ENCODE results near the gene CILP.
"Not testable (repeated sequence)": the region's sequence is repeated elsewhere in the genome, so short reads cannot be mapped to it uniquely, and the experiment has no call there.

Gene CILP

DNA sequence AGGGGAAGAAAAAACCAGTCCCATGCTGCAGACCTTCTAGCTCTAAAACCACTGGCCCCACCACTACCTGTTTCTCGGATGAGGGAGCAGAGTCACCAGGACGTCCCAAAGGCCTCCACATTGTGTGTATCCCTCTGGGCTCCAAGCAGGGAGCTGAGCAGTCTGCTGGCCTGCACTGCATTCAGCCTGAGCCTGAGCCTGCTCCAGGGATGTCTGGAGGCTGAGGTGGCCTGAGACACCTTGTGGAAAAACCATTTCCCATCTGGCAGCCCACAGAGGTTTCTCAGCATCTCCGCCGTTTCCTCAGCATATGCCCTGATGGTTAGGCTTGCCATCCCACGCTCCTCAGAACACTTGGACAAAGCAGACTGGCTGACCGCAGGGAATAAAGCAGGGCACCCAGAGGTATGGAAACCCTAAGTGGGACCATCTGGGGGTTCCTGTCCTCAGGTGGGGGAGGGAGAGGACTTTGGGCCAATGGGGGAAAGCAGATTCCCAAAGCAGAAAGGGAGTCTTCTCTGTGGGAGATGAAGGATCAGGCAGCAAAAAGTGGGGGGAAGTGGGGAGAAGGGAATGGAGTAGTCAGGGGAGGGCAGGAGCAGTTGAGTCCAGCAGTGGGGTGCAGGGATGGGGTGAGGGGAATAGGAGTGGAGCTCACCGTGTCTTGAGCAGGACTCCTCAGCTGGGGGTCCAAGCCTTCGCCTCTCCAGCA is at the start of gene CILP:
TSS of gene CILP (minus strand) at position 704 of the 712 bp plus-strand sequence. CDS start 1,718 bp downstream, outside the sequence.
- DNase-seq (ENCODE audit: low read depth), result no peak

DNA sequence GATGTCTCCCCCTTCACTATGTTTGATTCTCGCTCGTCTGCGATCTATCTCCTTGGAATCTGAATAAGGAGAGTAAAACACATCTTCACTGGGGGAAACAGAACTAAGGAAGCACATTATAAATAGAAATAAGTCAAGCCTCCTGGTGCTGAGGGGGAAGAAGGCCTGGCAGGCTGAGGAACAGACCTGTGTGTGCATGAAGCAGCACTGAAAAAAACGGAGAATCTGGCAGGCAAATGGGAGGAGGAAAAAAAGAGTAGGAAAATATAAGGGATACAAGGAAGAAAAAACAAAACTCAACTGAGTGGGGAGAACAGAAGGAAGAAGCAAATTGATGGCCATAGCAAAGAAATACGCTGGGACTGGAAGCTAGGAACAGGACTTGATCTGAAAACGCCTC is 49.7 kb upstream of the CILP start:
- no peak for DNase-seq (ENCODE audit: low read depth)

GRCh38 chr15:65259367-65259797 is 48.1 kb upstream of the CILP start:
- DNase-seq (ENCODE audit: low read depth), result peak; percentile 80

GRCh38 chr15:65258375-65259262 is 47.3 kb upstream of the CILP start:
- DNase-seq (ENCODE audit: low read depth), result peak; percentile 94

DNA sequence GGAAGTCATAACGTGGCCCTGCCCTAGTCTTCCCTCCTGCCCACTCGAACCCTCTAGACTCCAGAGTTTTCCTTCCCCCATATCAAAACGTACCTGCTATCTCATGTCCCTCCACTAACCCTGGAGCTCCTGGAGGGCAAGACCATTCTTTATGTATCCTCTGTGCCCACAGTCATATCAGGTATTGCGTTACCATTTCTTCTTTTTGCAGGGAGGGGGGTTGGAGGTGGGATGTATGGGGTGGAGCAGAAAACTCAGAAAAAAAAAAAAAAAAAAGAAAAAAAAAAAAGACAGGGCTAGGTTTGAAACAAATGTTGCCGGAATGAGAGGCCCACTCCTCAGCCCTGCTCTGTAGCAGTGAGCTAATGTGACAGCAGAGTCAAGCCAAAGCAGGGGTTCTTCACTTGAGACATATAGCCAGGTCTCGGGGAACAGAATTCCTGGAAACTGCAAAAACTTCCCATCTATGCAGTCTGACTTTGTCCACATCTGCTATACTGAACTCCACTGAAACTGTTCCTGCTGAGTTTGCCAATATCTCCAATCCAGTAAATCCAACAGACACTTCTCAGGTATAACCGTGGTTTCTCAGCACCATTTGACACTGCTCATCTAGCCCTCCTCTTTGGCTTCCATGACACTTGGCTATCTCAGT is 44.3 kb upstream of the CILP start:
- DNase-seq (ENCODE audit: low read depth), result no peak

GRCh38 chr15:65254758-65255157 is 43.5 kb upstream of the CILP start:
- no peak for DNase-seq (ENCODE audit: low read depth)

DNA sequence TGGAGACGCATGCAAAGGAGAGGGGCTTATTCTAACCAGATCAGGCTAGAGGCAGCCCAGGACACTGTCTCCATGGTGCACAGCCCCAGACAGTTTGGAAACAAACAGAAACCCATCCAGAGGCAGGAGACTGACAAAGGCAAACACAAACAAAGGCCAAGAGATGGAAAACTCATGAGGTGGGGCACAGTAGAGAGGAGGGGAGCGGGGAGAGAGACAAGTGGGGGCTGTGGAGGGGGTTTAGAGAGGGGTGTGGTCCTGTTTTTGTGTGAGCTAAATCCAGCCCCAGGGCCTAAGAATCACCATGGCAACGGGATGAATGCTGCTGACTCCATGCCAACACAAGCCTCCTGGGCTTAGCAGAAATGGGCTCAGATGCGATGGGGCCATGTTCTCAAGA is 43.1 kb upstream of the CILP start:
- no peak for DNase-seq (ENCODE audit: low read depth)

GRCh38 chr15:65249641-65250040 is 38.4 kb upstream of the CILP start:
- no peak for DNase-seq (ENCODE audit: low read depth)

- no peak for DNase-seq (ENCODE audit: low read depth)
Measured at GRCh38 chr15:65248511-65249255, 37.4 kb upstream of the CILP start.

DNA sequence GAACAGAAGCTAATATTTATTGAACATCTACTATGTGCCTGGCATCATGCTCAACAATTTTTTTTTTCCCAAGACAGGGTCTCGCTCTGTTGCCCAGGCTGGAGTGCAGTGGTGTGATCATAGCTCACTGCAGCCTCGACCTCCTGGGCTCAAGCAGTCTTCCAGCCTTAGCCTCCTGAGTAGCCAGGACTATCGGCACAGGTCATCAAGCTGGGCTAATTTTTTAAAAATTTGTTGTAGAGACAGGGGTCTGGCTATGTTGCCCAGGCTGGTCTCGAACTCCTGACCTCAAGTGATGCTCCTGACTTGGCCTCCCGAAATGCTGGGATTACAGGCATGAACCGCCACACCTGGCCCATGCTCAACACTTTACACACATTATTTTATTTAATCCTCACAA is 35.7 kb upstream of the CILP start:
- DNase-seq (ENCODE audit: low read depth), result no peak

GRCh38 chr15:65246026-65246714 is 34.9 kb upstream of the CILP start:
- no peak for DNase-seq (ENCODE audit: low read depth)

DNA sequence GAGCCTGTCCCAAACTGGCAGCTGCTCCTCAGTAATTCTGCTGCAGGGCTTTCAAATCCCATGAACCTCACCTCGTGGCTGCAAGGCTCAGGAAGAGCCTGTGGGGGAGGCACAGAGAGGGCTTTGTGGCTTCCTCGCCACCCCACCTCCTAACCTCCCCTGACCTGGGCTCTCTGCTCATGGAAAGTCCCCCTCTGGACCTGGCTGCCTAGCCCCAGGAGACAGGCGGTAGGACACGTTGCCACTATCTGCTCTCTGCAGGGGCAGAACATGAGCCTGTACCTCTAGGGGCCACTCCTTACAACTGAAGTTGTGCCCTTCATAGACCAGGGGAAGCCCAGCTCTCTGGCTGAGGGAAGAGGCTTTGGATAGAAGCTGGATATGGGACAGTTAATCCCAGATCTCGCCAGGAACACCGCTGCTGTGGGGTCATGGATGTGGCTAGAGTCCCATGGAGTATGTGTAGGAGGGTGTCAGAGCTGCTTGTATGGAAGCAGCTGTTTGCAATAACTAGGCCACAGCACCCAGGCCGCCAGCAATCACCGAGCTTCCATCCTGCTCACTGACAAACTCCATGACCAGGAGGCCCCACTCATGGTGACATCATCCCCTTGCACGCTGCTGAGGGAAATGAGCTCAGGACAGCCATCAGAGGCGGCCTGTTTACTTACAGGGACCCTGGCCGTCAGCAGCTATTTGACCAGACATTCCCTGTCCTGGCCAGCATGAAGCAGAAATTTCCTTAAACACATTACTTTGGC is 34.0 kb upstream of the CILP start:
- DNase-seq (ENCODE audit: low read depth), result no peak

GRCh38 chr15:65244638-65245037 is 33.4 kb upstream of the CILP start:
- DNase-seq (ENCODE audit: low read depth), result no peak

- DNase-seq (ENCODE audit: low read depth), result not testable (repeated sequence)
Measured at GRCh38 chr15:65236443-65236842, 25.2 kb upstream of the CILP start.

DNA sequence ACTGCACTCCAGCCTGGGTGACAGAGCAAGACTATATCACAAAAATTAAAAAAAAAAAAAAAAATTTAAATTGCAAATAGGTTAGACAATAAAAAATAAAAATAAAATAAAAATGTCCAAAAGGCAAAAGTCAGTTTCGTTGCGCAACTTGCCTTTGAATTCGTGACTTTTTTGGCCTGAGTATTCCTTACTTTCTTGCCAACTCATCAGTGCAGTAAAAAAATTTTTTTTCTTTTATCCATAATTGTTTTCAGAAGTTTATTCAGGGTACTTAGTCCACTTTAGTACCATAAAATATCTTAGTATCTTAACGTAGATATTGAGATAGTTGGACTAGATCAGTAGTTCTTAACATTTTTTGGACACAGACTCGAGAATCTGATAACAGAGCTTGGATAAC is 22.4 kb upstream of the CILP start:
- no peak for DNase-seq (ENCODE audit: low read depth)

GRCh38 chr15:65232520-65232919 is 21.2 kb upstream of the CILP start:
- DNase-seq (ENCODE audit: low read depth), result no peak

- no peak for DNase-seq (ENCODE audit: low read depth)
Measured at GRCh38 chr15:65231306-65231705, 20.0 kb upstream of the CILP start.

DNA sequence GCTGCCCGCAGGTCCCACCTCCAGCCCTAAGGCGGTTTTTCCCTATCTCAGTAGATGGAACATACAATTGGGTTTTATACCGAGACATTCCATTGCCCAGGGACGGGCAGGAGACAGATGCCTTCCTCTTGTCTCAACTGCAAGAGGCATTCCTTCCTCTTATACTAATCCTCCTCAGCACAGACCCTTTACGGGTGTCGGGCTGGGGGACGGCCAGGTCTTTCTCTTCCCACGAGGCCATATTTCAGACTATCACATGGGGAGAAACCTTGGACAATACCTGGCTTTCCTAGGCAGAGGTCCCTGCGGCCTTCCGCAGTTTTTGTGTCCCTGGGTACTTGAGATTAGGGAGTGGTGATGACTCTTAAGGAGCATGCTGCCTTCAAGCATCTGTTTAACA is 15.6 kb upstream of the CILP start:
- not testable (repeated sequence) for DNase-seq (ENCODE audit: low read depth)

DNA sequence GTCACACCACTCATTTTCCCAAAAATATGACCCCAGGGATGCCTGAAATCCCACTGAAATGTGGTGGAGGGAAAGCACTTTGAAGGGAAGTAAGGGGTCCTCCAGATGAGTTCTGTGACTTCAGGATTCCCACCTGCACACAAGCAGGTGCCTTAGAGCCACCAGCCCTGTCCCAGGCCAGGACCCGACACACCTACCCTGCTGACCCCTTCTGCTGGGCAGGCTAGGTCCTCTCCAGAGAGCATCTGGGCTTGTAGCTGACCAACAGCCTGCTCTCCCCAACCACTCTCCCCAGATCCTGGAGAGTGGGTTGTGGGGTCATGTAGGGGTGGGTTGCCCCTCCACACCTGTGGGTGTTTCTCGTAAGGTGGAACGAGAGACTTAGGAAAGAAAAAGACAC is 14.9 kb upstream of the CILP start:
- no peak for DNase-seq (ENCODE audit: low read depth)

- no peak for DNase-seq (ENCODE audit: low read depth)
Measured at GRCh38 chr15:65223996-65224395, 12.7 kb upstream of the CILP start.

DNA sequence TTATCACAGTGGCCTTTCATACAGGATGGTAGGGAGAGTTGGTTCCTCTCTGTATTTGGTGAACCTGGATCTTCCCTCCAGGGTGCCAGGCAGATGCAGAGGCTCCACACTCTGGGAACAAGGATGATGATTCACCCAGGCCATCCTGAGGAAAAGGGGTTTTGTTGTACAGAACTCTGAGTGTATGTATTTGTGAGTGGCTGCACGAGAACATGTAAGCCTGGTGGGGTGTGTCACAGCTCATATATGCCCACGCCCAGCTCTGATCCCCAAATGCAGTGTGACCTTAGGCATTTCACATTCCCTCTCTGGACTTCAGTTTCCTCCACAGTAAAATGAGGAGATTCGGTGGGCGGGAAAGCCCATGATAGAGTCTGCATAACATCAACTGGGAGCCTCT is 11.6 kb upstream of the CILP start:
- DNase-seq (ENCODE audit: low read depth), result no peak
